Parathyroid adenoma (tissue), 2 donors: ENCODE measurements around the gene PDE5A.

ENCODE experiments used
- H2AFZ ChIP-seq: fragments of 300-600 bp; sonication (generic); one replicate; pipeline ENCODE4 v1.7.0; 2017; ENCODE audit warnings: antibody characterized with exemption, mild to moderate bottlenecking
- H3K27ac ChIP-seq: fragments of 300-600 bp; sonication (generic); one replicate; pipeline ENCODE4 v1.7.0; 2017
- H3K27me3 ChIP-seq: fragments of 300-600 bp; sonication (generic); one replicate; pipeline ENCODE4 v1.7.0; 2017; ENCODE audit warnings: low read length; ENCODE audit not compliant: control insufficient read depth, insufficient read depth
- H3K36me3 ChIP-seq: fragments of 300-600 bp; sonication (generic); one replicate; pipeline ENCODE4 v1.7.0; 2017; ENCODE audit warnings: low read length; ENCODE audit not compliant: control insufficient read depth, insufficient read depth
- H3K4me1 ChIP-seq: fragments of 300-600 bp; sonication (generic); one replicate; pipeline ENCODE4 v1.7.0; 2017; ENCODE audit warnings: control low read depth
- H3K4me2 ChIP-seq: fragments of 300-600 bp; sonication (generic); one replicate; pipeline ENCODE4 v1.7.0; 2017; ENCODE audit warnings: low read length
- H3K4me3 ChIP-seq: fragments of 300-600 bp; sonication (generic); one replicate; pipeline ENCODE4 v1.7.0; 2017; ENCODE audit warnings: low read depth, low read length
- H3K79me2 ChIP-seq: fragments of 300-600 bp; sonication (generic); one replicate; pipeline ENCODE4 v1.7.0; 2017; ENCODE audit warnings: control low read depth
- H3K9ac ChIP-seq: fragments of 300-600 bp; sonication (generic); one replicate; pipeline ENCODE4 v1.7.0; 2017; ENCODE audit warnings: mild to moderate bottlenecking
- H3K9me3 ChIP-seq: fragments of 300-600 bp; sonication (generic); one replicate; pipeline ENCODE4 v1.7.0; 2017; ENCODE audit warnings: low read length; ENCODE audit not compliant: control insufficient read depth
- CTCF ChIP-seq: fragments of 300-600 bp; sonication (generic); IDR thresholded peaks from one replicate; pipeline ENCODE4 v1.7.0; 2017; ENCODE audit warnings: antibody characterized with exemption, mild to moderate bottlenecking
- donor health status: primary hyperparathyroidism.

The PDE5A gene

GRCh38 chr4:119508281-119508680 lies 120.3 kb downstream of the PDE5A start:
- H3K9ac ChIP-seq = no peak overlapping the region
- no peaks in the 10 kb centered on the region for H3K4me1 ChIP-seq
- no peaks in the 10 kb centered on the region for H3K9me3 ChIP-seq
- no peaks in the 10 kb centered on the region for H3K36me3 ChIP-seq
- no peak overlapping the region for H3K4me2 ChIP-seq
- no peaks in the 10 kb centered on the region for H3K79me2 ChIP-seq
- no peak overlapping the region for H3K27ac ChIP-seq
- no peaks in the 10 kb centered on the region for H3K27me3 ChIP-seq
- TF ChIP-seq CTCF = no peak
- no peak overlapping the region for H2AFZ ChIP-seq
- no peak overlapping the region for H3K4me3 ChIP-seq

DNA sequence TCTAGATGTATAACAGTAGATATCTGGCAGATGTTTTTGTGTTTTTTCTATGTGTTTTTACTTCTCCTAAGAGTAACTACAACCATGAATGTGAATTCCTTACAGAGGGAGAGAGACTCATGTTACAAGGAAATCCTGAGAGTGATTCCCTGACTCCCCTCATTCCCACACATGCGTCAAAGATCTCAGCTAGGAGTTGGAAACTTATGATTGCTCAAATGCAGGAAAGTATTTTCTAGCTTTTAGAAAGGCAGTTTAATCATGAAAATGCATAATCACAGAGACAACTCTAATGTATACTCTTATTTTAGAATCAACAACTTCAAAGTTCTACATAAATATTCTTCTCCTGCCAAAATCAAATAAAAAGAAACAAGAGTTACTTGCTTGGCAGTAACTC lies 121.8 kb downstream of the PDE5A start:
- H3K4me2 ChIP-seq = no peak overlapping the region

DNA sequence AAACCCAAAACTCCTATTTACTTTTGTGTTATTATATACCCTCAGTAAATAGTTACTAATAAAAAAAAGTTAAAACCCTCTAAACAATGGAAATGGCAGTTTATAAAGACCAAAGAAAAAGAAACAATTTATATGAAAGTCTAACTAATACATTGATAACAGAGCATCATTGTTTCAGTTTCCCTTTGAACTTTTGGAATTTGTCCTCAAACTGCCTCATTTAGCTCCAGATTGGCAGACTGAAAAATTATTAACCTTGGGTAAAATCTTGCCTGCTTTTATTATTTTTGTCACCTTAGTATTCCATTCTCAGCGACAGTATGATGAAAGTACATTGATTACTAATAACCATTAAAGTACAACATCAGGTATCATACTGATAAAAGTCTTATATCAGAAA lies 124.0 kb downstream of the PDE5A start:
- no peak for TF ChIP-seq CTCF

More for the DNA sequence above, 121.8 kb downstream of the PDE5A start:
- Histone ChIP-seq H2AFZ (no peak overlapping the region), H3K27ac (no peak overlapping the region), H3K36me3 (no peaks in the 10 kb centered on the region), H3K9me3 (no peaks in the 10 kb centered on the region), H3K27me3 (no peaks in the 10 kb centered on the region), H3K9ac (no peak overlapping the region), H3K79me2 (no peaks in the 10 kb centered on the region), H3K4me1 (no peaks in the 10 kb centered on the region), H3K4me3 (no peak overlapping the region)
- TF ChIP-seq CTCF = no peak

GRCh38 chr4:119501740-119502139 lies 126.9 kb downstream of the PDE5A start:
- no peaks in the 10 kb centered on the region for H3K4me1 ChIP-seq
- H3K4me2 ChIP-seq = no peak overlapping the region
- no peaks in the 10 kb centered on the region for H3K27me3 ChIP-seq
- no peak overlapping the region for H3K4me3 ChIP-seq
- H3K27ac ChIP-seq = no peak overlapping the region
- no peak overlapping the region for H3K9ac ChIP-seq
- no peak overlapping the region for H2AFZ ChIP-seq
- no peaks in the 10 kb centered on the region for H3K79me2 ChIP-seq
- no peaks in the 10 kb centered on the region for H3K9me3 ChIP-seq
- no peaks in the 10 kb centered on the region for H3K36me3 ChIP-seq
- TF ChIP-seq CTCF = no peak

More for the DNA sequence above, 124.0 kb downstream of the PDE5A start:
- H3K36me3 ChIP-seq = no peaks in the 10 kb centered on the region
- no peaks in the 10 kb centered on the region for H3K9me3 ChIP-seq
- no peaks in the 10 kb centered on the region for H3K27me3 ChIP-seq
- H3K4me2 ChIP-seq = no peak overlapping the region
- no peaks in the 10 kb centered on the region for H3K4me1 ChIP-seq
- H3K27ac ChIP-seq = no peak overlapping the region
- H3K4me3 ChIP-seq = no peak overlapping the region
- no peaks in the 10 kb centered on the region for H3K79me2 ChIP-seq
- no peak overlapping the region for H3K9ac ChIP-seq
- no peak overlapping the region for H2AFZ ChIP-seq

DNA sequence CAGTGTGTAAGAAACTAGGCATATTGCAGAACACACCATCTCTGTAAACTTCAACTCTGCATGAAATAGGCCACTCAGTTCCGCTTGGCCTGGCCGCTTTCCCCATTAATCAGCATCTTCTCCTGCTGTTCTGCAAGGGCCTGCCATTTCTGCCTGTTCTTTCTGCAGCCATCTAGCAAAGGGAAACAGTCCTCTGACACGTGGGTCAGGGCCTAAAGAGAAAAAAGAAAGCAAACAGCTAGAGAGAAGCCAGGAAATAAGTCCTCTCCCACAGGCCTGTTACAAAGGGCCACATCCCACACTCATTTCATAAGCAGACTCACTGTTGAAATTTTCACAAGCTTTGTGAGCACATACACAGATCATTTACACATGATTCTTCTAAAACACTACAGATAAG lies 130.1 kb downstream of the PDE5A start:
- Histone ChIP-seq H3K9me3 (no peaks in the 10 kb centered on the region), H3K27ac (peak overlapping the region; percentile 5), H2AFZ (no peak overlapping the region), H3K36me3 (no peaks in the 10 kb centered on the region), H3K9ac (no peak overlapping the region), H3K4me1 (no peaks in the 10 kb centered on the region), H3K27me3 (no peaks in the 10 kb centered on the region), H3K4me3 (no peak overlapping the region), H3K79me2 (no peaks in the 10 kb centered on the region), H3K4me2 (no peak overlapping the region)
- no peak for TF ChIP-seq CTCF
